GM23338 (cell line): ENCODE data around the gene SPEM3. TPM values are rescaled to one million over a fixed set of nuclear protein-coding genes. Genes with fewer than 3 reads are reported as not detected.

Source experiments
- ATAC-seq: fragments of 200-7000 bp; cut with Tn5 transposase; 3 replicates; pipeline ENCODE4 v1.9.1; 2020
- DNase-seq: peaks from one replicate; pipeline ENCODE4 v3.0.0-alpha.2; 2015; ENCODE audit warnings: low spot score
- H2AFZ ChIP-seq: fragments of 200-600 bp; sonication (generic); 2 replicates; pipeline ENCODE4 v1.8.0; 2016; ENCODE audit warnings: antibody characterized with exemption, mild to moderate bottlenecking, moderate library complexity
- H3F3A ChIP-seq: fragments of 200-600 bp; sonication (generic); replicated peaks from 2 replicates; pipeline ENCODE4 v1.8.0; 2017; ENCODE audit warnings: antibody characterized with exemption, mixed run types, low read depth
- H3K27ac ChIP-seq: fragments of 200-600 bp; sonication (generic); 2 replicates; pipeline ENCODE4 v1.6.1; 2016; ENCODE audit warnings: low read depth
- H3K27me3 ChIP-seq: fragments of 200-600 bp; sonication (generic); 2 replicates; pipeline ENCODE4 v1.8.0; 2016; ENCODE audit warnings: mild to moderate bottlenecking, mixed run types, moderate library complexity; ENCODE audit not compliant: insufficient read depth
- H3K36me3 ChIP-seq: fragments of 200-600 bp; sonication (generic); 2 replicates; pipeline ENCODE4 v1.8.0; 2016; ENCODE audit warnings: mild to moderate bottlenecking; ENCODE audit not compliant: insufficient read depth
- H3K4me1 ChIP-seq: fragments of 200-600 bp; sonication (generic); 2 replicates; pipeline ENCODE4 v1.8.0; 2016; ENCODE audit warnings: mild to moderate bottlenecking, moderate library complexity; ENCODE audit not compliant: insufficient read depth
- H3K4me2 ChIP-seq: fragments of 200-600 bp; sonication (generic); 2 replicates; pipeline ENCODE4 v1.7.1; 2017; ENCODE audit warnings: mixed run types
- H3K4me3 ChIP-seq: fragments of 200-600 bp; sonication (generic); 2 replicates; pipeline ENCODE4 v1.6.1; 2016; ENCODE audit warnings: mixed run types
- H3K79me2 ChIP-seq: fragments of 200-600 bp; sonication (generic); replicated peaks from 2 replicates; pipeline ENCODE4 v1.8.0; 2017; ENCODE audit warnings: mild to moderate bottlenecking; ENCODE audit not compliant: insufficient read depth
- H3K9me2 ChIP-seq: fragments of 200-600 bp; sonication (generic); 2 replicates; pipeline ENCODE4 v1.8.0; 2017; ENCODE audit not compliant: insufficient read depth
- H4K20me1 ChIP-seq: fragments of 200-600 bp; sonication (generic); replicated peaks from 2 replicates; pipeline ENCODE4 v1.8.0; 2017; ENCODE audit warnings: mild to moderate bottlenecking; ENCODE audit not compliant: insufficient read depth
- H3K27ac Mint-ChIP-seq: 2 replicates; pipeline ENCODE4 v1.8.0; 2020; ENCODE audit warnings: inconsistent platforms, mild to moderate bottlenecking, moderate library complexity, mixed read lengths
- H3K27me3 Mint-ChIP-seq: 3 replicates; pipeline ENCODE4 v1.8.0; 2022; ENCODE audit warnings: low read depth, mild to moderate bottlenecking, moderate library complexity, mixed read lengths, inconsistent platforms; ENCODE audit not compliant: insufficient read depth, poor library complexity
- H3K36me3 Mint-ChIP-seq: 3 replicates; pipeline ENCODE4 v1.8.0; 2021; ENCODE audit warnings: low read depth, mild to moderate bottlenecking, inconsistent platforms, moderate library complexity, mixed read lengths
- H3K4me1 Mint-ChIP-seq: 3 replicates; pipeline ENCODE4 v1.8.0; 2020; ENCODE audit warnings: mild to moderate bottlenecking, inconsistent platforms, mixed read lengths
- H3K4me3 Mint-ChIP-seq: 3 replicates; pipeline ENCODE4 v1.8.0; 2021; ENCODE audit warnings: moderate library complexity, mild to moderate bottlenecking, inconsistent platforms, mixed read lengths
- H3K9me3 Mint-ChIP-seq: 3 replicates; pipeline ENCODE4 v1.8.0; 2020; ENCODE audit warnings: moderate library complexity, mild to moderate bottlenecking, inconsistent platforms, mixed read lengths
- CREB1 ChIP-seq: fragments of 250-450 bp; sonication (Bioruptor Pico); IDR thresholded peaks from 2 replicates; pipeline ENCODE4 v1.5.0; 2020; ENCODE audit warnings: low read depth, mild to moderate bottlenecking, moderate library complexity
- EZH2 ChIP-seq: fragments of 200-600 bp; sonication (generic); IDR thresholded peaks from one replicate; pipeline ENCODE4 v1.8.0; 2017; ENCODE audit warnings: antibody characterized with exemption, mild to moderate bottlenecking, low read depth; ENCODE audit not compliant: unreplicated experiment
- POLR2AphosphoS5 ChIP-seq: IDR thresholded peaks from 2 replicates; pipeline ENCODE4 v1.6.1; 2016; ENCODE audit warnings: antibody characterized with exemption, low read depth
- STAT1 ChIP-seq: IDR thresholded peaks from one replicate; pipeline ENCODE4 v1.6.1; 2016; ENCODE audit warnings: antibody characterized with exemption; ENCODE audit not compliant: unreplicated experiment
- polyA plus RNA-seq: library from polyadenylated mRNA; unstranded; fragments of >200 nt; fragmentation: Nextera tagmentation; extraction: Ambion mirVana; gene quantifications from 2 replicates; pipeline ENCODE4 v1.2.1, GENCODE V29; 2016
- total RNA-seq: library from RNA; depleted of rRNA; stranded (reverse); fragments of >200 nt; shearing (Covaris generic); gene quantifications from 2 replicates; pipeline ENCODE4 v1.2.3, GENCODE V29; 2014
- TF ChIP-seq, protein P1 (sequence below): IDR thresholded peaks from one replicate; pipeline ENCODE4 v1.6.1; 2018; ENCODE audit warnings: antibody characterized with exemption; ENCODE audit not compliant: unreplicated experiment
- TF ChIP-seq, protein P2 (sequence below): IDR thresholded peaks from 2 replicates; pipeline ENCODE4 v1.6.1; 2016; ENCODE audit warnings: antibody characterized with exemption

SPEM3 gene
- total and polyA plus RNA-seq, 2 experiments from 2014 or later, result not detected

DNA sequence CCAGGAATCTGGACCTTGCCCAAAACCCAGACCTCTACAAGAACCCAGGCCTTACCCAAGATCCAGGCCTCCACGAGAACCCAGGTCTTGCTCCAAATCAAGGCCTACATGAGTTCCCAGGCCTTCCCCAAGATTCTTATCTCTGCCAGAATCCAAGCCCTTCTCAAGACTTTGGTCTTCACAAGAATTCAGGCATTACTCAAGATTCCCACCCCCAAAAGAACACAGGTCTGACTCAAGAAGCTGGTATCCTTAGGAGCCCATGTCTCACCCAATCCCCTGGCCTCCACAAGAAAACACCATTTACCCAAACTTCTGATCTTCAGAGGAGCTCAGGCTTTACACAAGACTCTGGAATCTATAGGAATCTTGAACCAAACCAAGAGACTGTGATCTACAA lies 2.6 kb downstream of the SPEM3 start (continued):
- TF ChIP-seq, protein P1, sequence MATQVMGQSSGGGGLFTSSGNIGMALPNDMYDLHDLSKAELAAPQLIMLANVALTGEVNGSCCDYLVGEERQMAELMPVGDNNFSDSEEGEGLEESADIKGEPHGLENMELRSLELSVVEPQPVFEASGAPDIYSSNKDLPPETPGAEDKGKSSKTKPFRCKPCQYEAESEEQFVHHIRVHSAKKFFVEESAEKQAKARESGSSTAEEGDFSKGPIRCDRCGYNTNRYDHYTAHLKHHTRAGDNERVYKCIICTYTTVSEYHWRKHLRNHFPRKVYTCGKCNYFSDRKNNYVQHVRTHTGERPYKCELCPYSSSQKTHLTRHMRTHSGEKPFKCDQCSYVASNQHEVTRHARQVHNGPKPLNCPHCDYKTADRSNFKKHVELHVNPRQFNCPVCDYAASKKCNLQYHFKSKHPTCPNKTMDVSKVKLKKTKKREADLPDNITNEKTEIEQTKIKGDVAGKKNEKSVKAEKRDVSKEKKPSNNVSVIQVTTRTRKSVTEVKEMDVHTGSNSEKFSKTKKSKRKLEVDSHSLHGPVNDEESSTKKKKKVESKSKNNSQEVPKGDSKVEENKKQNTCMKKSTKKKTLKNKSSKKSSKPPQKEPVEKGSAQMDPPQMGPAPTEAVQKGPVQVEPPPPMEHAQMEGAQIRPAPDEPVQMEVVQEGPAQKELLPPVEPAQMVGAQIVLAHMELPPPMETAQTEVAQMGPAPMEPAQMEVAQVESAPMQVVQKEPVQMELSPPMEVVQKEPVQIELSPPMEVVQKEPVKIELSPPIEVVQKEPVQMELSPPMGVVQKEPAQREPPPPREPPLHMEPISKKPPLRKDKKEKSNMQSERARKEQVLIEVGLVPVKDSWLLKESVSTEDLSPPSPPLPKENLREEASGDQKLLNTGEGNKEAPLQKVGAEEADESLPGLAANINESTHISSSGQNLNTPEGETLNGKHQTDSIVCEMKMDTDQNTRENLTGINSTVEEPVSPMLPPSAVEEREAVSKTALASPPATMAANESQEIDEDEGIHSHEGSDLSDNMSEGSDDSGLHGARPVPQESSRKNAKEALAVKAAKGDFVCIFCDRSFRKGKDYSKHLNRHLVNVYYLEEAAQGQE, result no peak
- TF ChIP-seq, protein P2, sequence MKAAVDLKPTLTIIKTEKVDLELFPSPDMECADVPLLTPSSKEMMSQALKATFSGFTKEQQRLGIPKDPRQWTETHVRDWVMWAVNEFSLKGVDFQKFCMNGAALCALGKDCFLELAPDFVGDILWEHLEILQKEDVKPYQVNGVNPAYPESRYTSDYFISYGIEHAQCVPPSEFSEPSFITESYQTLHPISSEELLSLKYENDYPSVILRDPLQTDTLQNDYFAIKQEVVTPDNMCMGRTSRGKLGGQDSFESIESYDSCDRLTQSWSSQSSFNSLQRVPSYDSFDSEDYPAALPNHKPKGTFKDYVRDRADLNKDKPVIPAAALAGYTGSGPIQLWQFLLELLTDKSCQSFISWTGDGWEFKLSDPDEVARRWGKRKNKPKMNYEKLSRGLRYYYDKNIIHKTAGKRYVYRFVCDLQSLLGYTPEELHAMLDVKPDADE, result no peak

DNA sequence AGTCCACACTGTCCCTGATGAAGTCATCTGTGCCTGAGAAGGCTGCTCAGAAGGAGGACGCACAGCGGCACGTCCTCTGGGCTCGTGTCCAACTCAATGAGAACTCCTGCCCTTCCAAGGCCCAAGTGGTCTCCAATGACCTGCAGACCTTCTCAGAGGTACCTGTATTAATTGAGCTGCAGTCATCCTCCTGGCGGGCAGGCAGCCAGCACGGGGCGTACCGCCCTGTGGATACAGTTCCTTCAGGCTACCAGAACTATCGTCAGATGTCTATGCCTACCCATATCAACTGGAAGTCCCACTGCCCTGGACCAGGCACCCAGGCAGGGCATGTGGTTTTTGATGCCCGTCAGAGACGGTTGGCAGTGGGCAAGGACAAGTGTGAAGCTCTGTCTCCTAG lies 3.6 kb downstream of the SPEM3 start:
- no peaks in the 10 kb centered on the region for H3K27me3 ChIP-seq
- H3K27ac ChIP-seq, result no peak overlapping the region
- H3F3A ChIP-seq, result peaks cover 10% of the 10 kb centered on the region
- H4K20me1 ChIP-seq, result no peaks in the 10 kb centered on the region
- H3K4me2 ChIP-seq, result no peak overlapping the region
- no peaks in the 10 kb centered on the region; the same call in 2 of the 3 replicates for H3K9me3 Mint-ChIP-seq
- H2AFZ ChIP-seq, result no peak overlapping the region
- ATAC-seq (no peak), DNase-seq (no peak)
- TF ChIP-seq CREB1 (CRISPR knock-in tag) (no peak), STAT1 (no peak), POLR2AphosphoS5 (no peak), EZH2 (no peak)
- TF ChIP-seq, protein P2, result no peak
- no peaks in the 10 kb centered on the region for H3K36me3 ChIP-seq
- H3K4me3 Mint-ChIP-seq, result no peak overlapping the region
- no peak overlapping the region for H3K4me3 ChIP-seq
- peaks cover 5% of the 10 kb centered on the region; the same call in 2 of the 3 replicates for H3K4me1 Mint-ChIP-seq
- H3K79me2 ChIP-seq, result no peaks in the 10 kb centered on the region
- H3K4me1 ChIP-seq, result no peaks in the 10 kb centered on the region
- H3K27me3 Mint-ChIP-seq, result peaks cover 34% of the 10 kb centered on the region
- no peaks in the 10 kb centered on the region for H3K36me3 Mint-ChIP-seq
- no peak overlapping the region for H3K27ac Mint-ChIP-seq
- H3K9me2 ChIP-seq, result 0 out of 2 replicates have a peak, but pooled peaks cover 13% of the 10 kb centered on the region
